ENCODE data around the gene TMEM120B. TPM values are rescaled to one million over a fixed set of nuclear protein-coding genes. Genes with fewer than 3 reads are reported as not detected.

TMEM120B gene
- total RNA-seq, 1 experiment from 2014 or later = 22.3 TPM

DNA sequence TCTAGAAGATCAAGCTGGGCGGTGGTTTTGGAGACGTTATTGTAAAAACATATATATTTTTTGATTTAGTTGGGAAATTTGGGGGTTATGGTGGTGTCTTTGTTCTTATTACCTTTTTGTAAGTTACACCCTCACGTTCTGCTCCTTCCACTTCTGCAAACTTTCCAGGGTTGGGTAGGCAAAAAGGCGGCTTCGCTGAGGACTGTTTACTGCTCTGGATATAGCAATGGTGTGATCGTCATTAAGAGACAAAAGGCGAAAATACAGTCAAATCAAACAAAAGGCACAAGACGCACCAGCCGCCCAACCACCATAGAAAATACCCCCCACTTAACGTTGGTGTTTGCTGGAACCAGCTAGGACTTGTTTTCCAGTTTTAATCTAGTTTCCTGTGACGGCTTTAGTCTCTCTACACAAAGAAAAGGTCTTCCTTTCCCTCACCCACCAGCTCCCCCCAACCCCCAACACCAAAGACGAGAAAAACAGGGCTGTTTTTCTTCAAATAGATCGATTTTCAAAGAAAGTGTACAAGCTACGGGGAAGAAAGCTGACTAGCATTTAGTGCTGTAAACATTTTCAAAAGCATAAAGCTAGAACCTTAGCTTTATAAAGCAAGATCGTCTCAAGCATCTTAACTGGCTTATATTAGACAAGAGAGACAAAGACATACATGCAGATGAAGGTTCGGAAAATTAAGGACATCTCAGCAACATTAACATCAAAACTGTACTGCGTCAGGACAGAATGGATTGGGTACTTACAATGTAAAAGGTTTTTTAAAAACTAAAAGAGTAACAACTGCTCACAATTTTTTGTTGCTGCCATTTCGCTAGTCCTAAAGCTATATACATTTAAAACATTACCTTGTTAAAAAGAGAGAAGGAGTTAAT, 89.3 kb downstream of the TMEM120B start:
- DNase-seq (ENCODE audit: low spot score) = peak; percentile 67
- H3K36me3 ChIP-seq (ENCODE audit: insufficient read depth, low read length, poor library complexity, severe bottlenecking) = peaks cover 24% of the 10 kb centered on the region
- intact Hi-C loops (cut with micrococcal nuclease; ENCODE audit: unreplicated experiment) = no loop called here

DNA sequence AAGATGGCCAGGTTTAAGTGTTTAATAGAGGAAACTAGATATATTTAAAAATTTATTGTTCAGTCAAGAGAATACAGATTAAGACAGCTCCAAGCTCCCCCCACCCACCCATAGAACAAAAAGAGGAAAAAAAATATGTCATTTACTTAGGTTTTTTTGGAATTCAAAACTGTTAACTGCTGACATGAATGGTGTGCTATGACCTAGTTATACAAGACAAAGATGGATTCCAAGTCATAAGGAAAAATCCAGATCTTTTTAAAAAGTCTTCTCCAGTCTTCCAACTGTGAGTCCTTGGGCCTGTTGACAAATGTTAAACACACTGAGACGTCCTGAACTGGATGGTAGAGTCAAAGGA, 89.9 kb downstream of the TMEM120B start:
- peaks cover 18% of the 10 kb centered on the region for H3K36me3 ChIP-seq (ENCODE audit: insufficient read depth, low read length, poor library complexity, severe bottlenecking)
- intact Hi-C loops (cut with micrococcal nuclease; ENCODE audit: unreplicated experiment) = no loop called here

More for the DNA sequence above, 89.3 kb downstream of the TMEM120B start:
- H3K27ac ChIP-seq (ENCODE audit: low read depth, low read length, poor library complexity, severe bottlenecking) = peak overlapping the region; percentile 100
- H3K27me3 ChIP-seq (replicated peaks; ENCODE audit: insufficient read depth, low read depth, low read length, poor library complexity) = no peaks in the 10 kb centered on the region
- CTCF ChIA-PET = interaction anchor here (1.5 kb wide), 1 partner anchor 87 kb away, joined by 3 read pairs; the partner anchor contains the start of gene PSMD9
- TSS peak; percentile 71 for BruUV-seq (replicated peaks)
- H3K4me3 ChIP-seq (ENCODE audit: low read depth, low read length, poor library complexity, severe bottlenecking) = peak overlapping the region; percentile 81
- TF ChIP-seq EZH2 (IDR thresholded peaks at IDR 0.05; ENCODE audit: borderline replicate concordance, low read depth, low read length, poor library complexity, severe bottlenecking) = no peak
- TF ChIP-seq, protein P1, sequence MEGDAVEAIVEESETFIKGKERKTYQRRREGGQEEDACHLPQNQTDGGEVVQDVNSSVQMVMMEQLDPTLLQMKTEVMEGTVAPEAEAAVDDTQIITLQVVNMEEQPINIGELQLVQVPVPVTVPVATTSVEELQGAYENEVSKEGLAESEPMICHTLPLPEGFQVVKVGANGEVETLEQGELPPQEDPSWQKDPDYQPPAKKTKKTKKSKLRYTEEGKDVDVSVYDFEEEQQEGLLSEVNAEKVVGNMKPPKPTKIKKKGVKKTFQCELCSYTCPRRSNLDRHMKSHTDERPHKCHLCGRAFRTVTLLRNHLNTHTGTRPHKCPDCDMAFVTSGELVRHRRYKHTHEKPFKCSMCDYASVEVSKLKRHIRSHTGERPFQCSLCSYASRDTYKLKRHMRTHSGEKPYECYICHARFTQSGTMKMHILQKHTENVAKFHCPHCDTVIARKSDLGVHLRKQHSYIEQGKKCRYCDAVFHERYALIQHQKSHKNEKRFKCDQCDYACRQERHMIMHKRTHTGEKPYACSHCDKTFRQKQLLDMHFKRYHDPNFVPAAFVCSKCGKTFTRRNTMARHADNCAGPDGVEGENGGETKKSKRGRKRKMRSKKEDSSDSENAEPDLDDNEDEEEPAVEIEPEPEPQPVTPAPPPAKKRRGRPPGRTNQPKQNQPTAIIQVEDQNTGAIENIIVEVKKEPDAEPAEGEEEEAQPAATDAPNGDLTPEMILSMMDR (conservative IDR thresholded peaks at IDR 0.05; ENCODE audit: low read depth, low read length) = no peak
- no peaks in the 10 kb centered on the region for H3K9me3 ChIP-seq (ENCODE audit: low read depth, low read length, poor library complexity, severe bottlenecking)
- POLR2A ChIA-PET (ENCODE audit: low non-redundant PET) = interaction anchor here (1.7 kb wide), 1 partner anchor 7 kb away, joined by 12 read pairs; the partner anchor contains the start of gene RHOF
- peaks cover 35% of the 10 kb centered on the region for H3K4me1 ChIP-seq (ENCODE audit: insufficient read depth, low read length, poor library complexity, severe bottlenecking)

More for the DNA sequence above, 89.9 kb downstream of the TMEM120B start:
- ChIA-PET POLR2A (ENCODE audit: low non-redundant PET) (interaction anchor here (0.7 to 1.7 kb wide), 5 partner anchors 8 to 116 kb away, joined by 3 to 12 read pairs (median 3); partner anchors contain the start of gene RHOF), CTCF (interaction anchor here (1.5 kb wide), 1 partner anchor 86 kb away, joined by 3 read pairs; the partner anchor contains the start of gene PSMD9)
- Histone ChIP-seq H3K27me3 (replicated peaks; ENCODE audit: insufficient read depth, low read depth, low read length, poor library complexity) (no peaks in the 10 kb centered on the region), H3K27ac (ENCODE audit: low read depth, low read length, poor library complexity, severe bottlenecking) (peak overlapping the region; percentile 100), H3K9me3 (ENCODE audit: low read depth, low read length, poor library complexity, severe bottlenecking) (no peaks in the 10 kb centered on the region), H3K4me3 (ENCODE audit: low read depth, low read length, poor library complexity, severe bottlenecking) (peak overlapping the region; percentile 81), H3K4me1 (ENCODE audit: insufficient read depth, low read length, poor library complexity, severe bottlenecking) (peaks cover 35% of the 10 kb centered on the region)
- TF ChIP-seq, protein P1 (conservative IDR thresholded peaks at IDR 0.05; ENCODE audit: low read depth, low read length) = no peak
- TF ChIP-seq EZH2 (IDR thresholded peaks at IDR 0.05; ENCODE audit: borderline replicate concordance, low read depth, low read length, poor library complexity, severe bottlenecking) = no peak
- no peak for DNase-seq (ENCODE audit: low spot score)
- BruUV-seq (replicated peaks) = TSS peak; percentile 90

Measured in A673 (cell line).